BJ (cell line): ENCODE measurements around the gene HS3ST5. TPM values are rescaled to one million over a fixed set of nuclear protein-coding genes. Genes with fewer than 3 reads are reported as not detected.
"Not testable (repeated sequence)": the region's sequence is repeated elsewhere in the genome, so short reads cannot be mapped to it uniquely, and the experiment has no call there.

Source experiments
- CTCF ChIA-PET: fragments of 350-600 bp; formaldehyde crosslinking; extraction: SDS; loops from one replicate; lab custom pipeline; 2021; ENCODE audit warnings: antibody characterized with exemption, inconsistent platforms; lab: Yijun Ruan, JAX
- POLR2A ChIA-PET: fragments of 300-600 bp; sonication (Branson Sonifier 250); formaldehyde crosslinking; extraction: SDS; loops from one replicate; lab custom pipeline; 2021; ENCODE audit warnings: antibody characterized with exemption; lab: Charles Lee
- DNase-seq: peaks from one replicate; pipeline ENCODE4 v3.0.0-alpha.2; 2011; ENCODE audit warnings: low read depth
- H3K27me3 ChIP-seq: 2 replicates; pipeline ENCODE4 v1.6.0; 2011; ENCODE audit warnings: low read length; ENCODE audit not compliant: control insufficient read depth, insufficient read depth
- H3K36me3 ChIP-seq: 2 replicates; pipeline ENCODE4 v1.5.1; 2011; ENCODE audit warnings: low read length; ENCODE audit not compliant: control insufficient read depth, insufficient read depth
- H3K4me3 ChIP-seq: 2 replicates; pipeline ENCODE4 v1.5.1; 2011; ENCODE audit warnings: low read depth, mild to moderate bottlenecking, control low read depth, low read length
- polyA plus RNA-seq: library from polyadenylated mRNA; depleted of rRNA; stranded (reverse); fragments of >200 nt; gene quantifications from 2 replicates; pipeline ENCODE4 v1.2.3, GENCODE V29; 2011
- TF ChIP-seq, protein P1 (sequence below): IDR thresholded peaks from 2 replicates; pipeline ENCODE4 v1.5.1; 2011; ENCODE audit warnings: low read depth, mild to moderate bottlenecking, control low read depth, inconsistent platforms, low read length, moderate library complexity; ENCODE audit not compliant: insufficient read depth

HS3ST5 gene
- polyA plus RNA-seq, 1 experiment, result not detected

GRCh38 chr6:114228675-114229074 is 114.1 kb downstream of the HS3ST5 start:
- TF ChIP-seq, protein P1, sequence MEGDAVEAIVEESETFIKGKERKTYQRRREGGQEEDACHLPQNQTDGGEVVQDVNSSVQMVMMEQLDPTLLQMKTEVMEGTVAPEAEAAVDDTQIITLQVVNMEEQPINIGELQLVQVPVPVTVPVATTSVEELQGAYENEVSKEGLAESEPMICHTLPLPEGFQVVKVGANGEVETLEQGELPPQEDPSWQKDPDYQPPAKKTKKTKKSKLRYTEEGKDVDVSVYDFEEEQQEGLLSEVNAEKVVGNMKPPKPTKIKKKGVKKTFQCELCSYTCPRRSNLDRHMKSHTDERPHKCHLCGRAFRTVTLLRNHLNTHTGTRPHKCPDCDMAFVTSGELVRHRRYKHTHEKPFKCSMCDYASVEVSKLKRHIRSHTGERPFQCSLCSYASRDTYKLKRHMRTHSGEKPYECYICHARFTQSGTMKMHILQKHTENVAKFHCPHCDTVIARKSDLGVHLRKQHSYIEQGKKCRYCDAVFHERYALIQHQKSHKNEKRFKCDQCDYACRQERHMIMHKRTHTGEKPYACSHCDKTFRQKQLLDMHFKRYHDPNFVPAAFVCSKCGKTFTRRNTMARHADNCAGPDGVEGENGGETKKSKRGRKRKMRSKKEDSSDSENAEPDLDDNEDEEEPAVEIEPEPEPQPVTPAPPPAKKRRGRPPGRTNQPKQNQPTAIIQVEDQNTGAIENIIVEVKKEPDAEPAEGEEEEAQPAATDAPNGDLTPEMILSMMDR, result no peak
- POLR2A ChIA-PET, result no interaction called here

GRCh38 chr6:114227944-114228468 is 114.8 kb downstream of the HS3ST5 start:
- ChIA-PET CTCF (no interaction called here), POLR2A (no interaction called here)
- Histone ChIP-seq H3K4me3 (no peak overlapping the region), H3K27me3 (no peaks in the 10 kb centered on the region), H3K36me3 (no peaks in the 10 kb centered on the region)
- no peak for DNase-seq
- TF ChIP-seq, protein P1, result no peak

More at GRCh38 chr6:114228675-114229074, 114.1 kb downstream of the HS3ST5 start:
- CTCF ChIA-PET, result no interaction called here
- H3K4me3 ChIP-seq, result no peak overlapping the region
- no peaks in the 10 kb centered on the region for H3K36me3 ChIP-seq
- DNase-seq, result no peak
- H3K27me3 ChIP-seq, result no peaks in the 10 kb centered on the region

GRCh38 chr6:114220241-114220640 is 122.6 kb downstream of the HS3ST5 start:
- TF ChIP-seq, protein P1, result no peak
- no peaks in the 10 kb centered on the region for H3K36me3 ChIP-seq
- H3K27me3 ChIP-seq, result no peaks in the 10 kb centered on the region
- DNase-seq, result no peak
- POLR2A ChIA-PET, result no interaction called here
- CTCF ChIA-PET, result no interaction called here
- H3K4me3 ChIP-seq, result no peak overlapping the region

DNA sequence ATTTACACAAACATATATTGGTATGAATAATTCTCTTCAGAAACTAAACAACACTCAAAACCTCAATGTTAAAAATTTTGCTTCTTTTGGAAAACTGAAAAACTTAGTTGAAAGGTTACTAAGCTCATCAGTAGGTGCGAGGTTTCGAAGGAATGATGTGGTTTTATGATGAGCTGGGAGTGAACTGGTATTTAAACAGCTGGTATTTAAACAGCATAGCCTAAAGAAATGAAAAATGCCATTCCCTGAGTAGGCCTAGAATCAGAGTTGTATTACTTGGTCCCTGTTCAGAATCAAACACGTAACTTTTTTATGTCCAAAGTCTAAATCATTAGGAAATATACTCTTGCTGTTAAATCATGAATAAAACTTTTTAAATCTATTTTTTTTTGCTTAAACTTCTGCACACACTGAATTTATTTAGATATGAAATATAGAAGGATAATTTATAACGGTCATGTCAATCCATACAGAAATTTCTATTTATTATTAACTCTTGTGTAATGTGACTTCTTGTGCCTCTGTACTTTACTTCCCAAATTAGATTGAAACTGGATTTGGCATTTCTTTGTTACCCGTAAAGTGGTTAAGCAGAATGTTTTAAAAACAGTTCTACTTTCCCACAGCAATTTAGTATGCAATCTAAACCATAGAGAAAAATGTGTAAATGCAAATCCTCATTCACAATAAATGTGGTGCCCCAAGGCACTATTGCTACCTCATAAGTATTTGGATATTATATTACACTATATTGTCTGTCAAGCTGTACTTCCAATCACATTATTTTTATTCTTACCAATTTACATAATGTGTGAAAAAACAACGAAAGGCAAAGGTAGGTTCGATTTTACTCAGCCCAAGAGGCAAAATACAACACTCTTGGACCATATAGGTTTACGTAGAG is 124.1 kb downstream of the HS3ST5 start:
- ChIA-PET CTCF (no interaction called here), POLR2A (interaction anchor here (0.6 kb wide), 1 partner anchor 90 kb away, joined by 17 read pairs; no protein-coding TSS in a partner anchor)

GRCh38 chr6:114217996-114218395 is 124.8 kb downstream of the HS3ST5 start:
- H3K36me3 ChIP-seq, DNase-seq, CTCF ChIA-PET, H3K27me3 ChIP-seq, H3K4me3 ChIP-seq, POLR2A ChIA-PET: not testable (repeated sequence)

More for the DNA sequence above, 124.1 kb downstream of the HS3ST5 start:
- Histone ChIP-seq H3K36me3 (no peaks in the 10 kb centered on the region), H3K4me3 (no peak overlapping the region), H3K27me3 (no peaks in the 10 kb centered on the region)
- no peak for DNase-seq
- TF ChIP-seq, protein P1, result no peak
